Neural progenitor cell (in vitro differentiated cells): Measurements from ENCODE around the gene RNF40. TPM values are rescaled to one million over a fixed set of nuclear protein-coding genes. Genes with fewer than 3 reads are reported as not detected.
A peak's percentile ranks its signal among the peaks of the same experiment; 100 is the strongest.

Source experiments
- DNase-seq: peaks from one replicate; pipeline ENCODE4 v3.0.0-alpha.2; 2016; ENCODE audit warnings: low spot score
- H2AFZ ChIP-seq: fragments of 200-600 bp; sonication (generic); replicated peaks from 2 replicates; pipeline ENCODE4 v1.6.1; 2016; ENCODE audit warnings: antibody characterized with exemption
- H3F3A ChIP-seq: fragments of 200-600 bp; sonication (generic); 2 replicates; pipeline ENCODE4 v1.6.1; 2016; ENCODE audit warnings: antibody characterized with exemption, low read depth
- H3K27ac ChIP-seq: fragments of 200-600 bp; sonication (generic); 2 replicates; pipeline ENCODE4 v1.5.1; 2016; ENCODE audit warnings: mild to moderate bottlenecking
- H3K27me3 ChIP-seq: fragments of 200-600 bp; sonication (generic); 2 replicates; pipeline ENCODE4 v1.6.1; 2016; ENCODE audit warnings: mild to moderate bottlenecking, moderate library complexity
- H3K36me3 ChIP-seq: fragments of 200-600 bp; sonication (generic); 2 replicates; pipeline ENCODE4 v1.5.1; 2016
- H3K4me1 ChIP-seq: fragments of 200-600 bp; sonication (generic); 2 replicates; pipeline ENCODE4 v1.6.1; 2016; ENCODE audit warnings: mixed run types
- H3K4me2 ChIP-seq: fragments of 200-600 bp; sonication (generic); 2 replicates; pipeline ENCODE4 v1.6.1; 2016
- H3K4me3 ChIP-seq: fragments of 200-600 bp; sonication (generic); 2 replicates; pipeline ENCODE4 v1.5.1; 2016
- H3K79me2 ChIP-seq: fragments of 200-600 bp; sonication (generic); 2 replicates; pipeline ENCODE4 v1.6.1; 2016; ENCODE audit warnings: low read depth
- H3K9ac ChIP-seq: fragments of 200-600 bp; sonication (generic); 2 replicates; pipeline ENCODE4 v1.6.1; 2016
- H3K9me3 ChIP-seq: fragments of 200-600 bp; sonication (generic); 2 replicates; pipeline ENCODE4 v1.5.1; 2016; ENCODE audit warnings: low read depth
- H4K20me1 ChIP-seq: fragments of 200-600 bp; sonication (generic); 2 replicates; pipeline ENCODE4 v1.6.1; 2016; ENCODE audit warnings: low read depth
- H3K27ac Mint-ChIP-seq: 3 replicates; pipeline ENCODE4 v1.8.0; 2021; ENCODE audit warnings: mixed read lengths
- H3K27me3 Mint-ChIP-seq: 2 replicates; pipeline ENCODE4 v1.8.0; 2022; ENCODE audit warnings: low read depth, mild to moderate bottlenecking, inconsistent platforms, moderate library complexity, mixed read lengths; ENCODE audit not compliant: insufficient read depth
- H3K36me3 Mint-ChIP-seq: 3 replicates; pipeline ENCODE4 v1.8.0; 2021; ENCODE audit warnings: mixed read lengths
- H3K4me1 Mint-ChIP-seq: 3 replicates; pipeline ENCODE4 v1.8.0; 2021; ENCODE audit warnings: mixed read lengths
- H3K4me3 Mint-ChIP-seq: 3 replicates; pipeline ENCODE4 v1.8.0; 2021; ENCODE audit warnings: mild to moderate bottlenecking, moderate library complexity, mixed read lengths
- H3K9me3 Mint-ChIP-seq: 3 replicates; pipeline ENCODE4 v1.8.0; 2020; ENCODE audit warnings: mixed read lengths
- CTCF ChIP-seq: fragments of 200-600 bp; sonication (generic); IDR thresholded peaks from 2 replicates; pipeline ENCODE4 v1.5.1; 2017; ENCODE audit warnings: antibody characterized with exemption, mild to moderate bottlenecking
- EZH2 ChIP-seq: fragments of 200-600 bp; sonication (generic); IDR thresholded peaks from 2 replicates; pipeline ENCODE4 v1.6.1; 2017; ENCODE audit warnings: antibody characterized with exemption, mild to moderate bottlenecking, moderate library complexity
- EZH2phosphoT487 ChIP-seq: fragments of 200-600 bp; sonication (generic); IDR thresholded peaks from 2 replicates; pipeline ENCODE4 v1.6.1; 2017; ENCODE audit warnings: antibody characterized with exemption
- total RNA-seq: library from RNA; depleted of rRNA; stranded (reverse); fragments of >200 nt; gene quantifications from 2 replicates; pipeline ENCODE4 v1.2.3, GENCODE V29; 2015; ENCODE audit warnings: low replicate concordance

RNF40 gene
- total RNA-seq, 1 donor from 2014 or later: 45.6 TPM

GRCh38 chr16:30778549-30779244 is 16.6 kb downstream of the RNF40 start:
- Histone ChIP-seq H3K4me2 (no peak overlapping the region), H2AFZ (no peak overlapping the region), H3F3A (peaks cover 56% of the 10 kb centered on the region), H3K27me3 (no peaks in the 10 kb centered on the region), H3K27ac (peak overlapping the region; percentile 46), H3K4me3 (no peak overlapping the region), H3K79me2 (peaks cover 9% of the 10 kb centered on the region), H3K36me3 (no peaks in the 10 kb centered on the region), H3K9ac (peak overlapping the region; percentile 42), H3K9me3 (no peaks in the 10 kb centered on the region), H3K4me1 (peaks cover 11% of the 10 kb centered on the region), H4K20me1 (peaks cover 50% of the 10 kb centered on the region)
- H3K27ac Mint-ChIP-seq: peak overlapping the region; percentile 64
- DNase-seq: peak; percentile 52
- no peaks in the 10 kb centered on the region for H3K9me3 Mint-ChIP-seq
- no peak for TF ChIP-seq EZH2
- no peak for TF ChIP-seq EZH2phosphoT487
- no peak for TF ChIP-seq CTCF
- H3K36me3 Mint-ChIP-seq: peaks cover 13% of the 10 kb centered on the region
- peak overlapping the region; percentile 60 for H3K4me3 Mint-ChIP-seq
- H3K27me3 Mint-ChIP-seq: peaks cover 16% of the 10 kb centered on the region
- H3K4me1 Mint-ChIP-seq: peaks cover 26% of the 10 kb centered on the region

GRCh38 chr16:30779596-30779995 is 17.5 kb downstream of the RNF40 start:
- Histone ChIP-seq H4K20me1 (peaks cover 44% of the 10 kb centered on the region), H3K4me3 (no peak overlapping the region), H3K27me3 (no peaks in the 10 kb centered on the region), H3K36me3 (no peaks in the 10 kb centered on the region), H3K4me2 (no peak overlapping the region), H3K79me2 (peaks cover 13% of the 10 kb centered on the region), H3F3A (peaks cover 49% of the 10 kb centered on the region), H2AFZ (no peak overlapping the region), H3K4me1 (peaks cover 11% of the 10 kb centered on the region), H3K27ac (no peak overlapping the region), H3K9me3 (no peaks in the 10 kb centered on the region), H3K9ac (no peak overlapping the region)
- no peaks in the 10 kb centered on the region for H3K9me3 Mint-ChIP-seq
- no peak overlapping the region for H3K4me3 Mint-ChIP-seq
- peaks cover 16% of the 10 kb centered on the region for H3K27me3 Mint-ChIP-seq
- H3K36me3 Mint-ChIP-seq: peaks cover 13% of the 10 kb centered on the region
- no peak for DNase-seq
- no peak overlapping the region for H3K27ac Mint-ChIP-seq
- H3K4me1 Mint-ChIP-seq: peaks cover 26% of the 10 kb centered on the region
- TF ChIP-seq EZH2 (no peak), CTCF (no peak), EZH2phosphoT487 (no peak)

DNA sequence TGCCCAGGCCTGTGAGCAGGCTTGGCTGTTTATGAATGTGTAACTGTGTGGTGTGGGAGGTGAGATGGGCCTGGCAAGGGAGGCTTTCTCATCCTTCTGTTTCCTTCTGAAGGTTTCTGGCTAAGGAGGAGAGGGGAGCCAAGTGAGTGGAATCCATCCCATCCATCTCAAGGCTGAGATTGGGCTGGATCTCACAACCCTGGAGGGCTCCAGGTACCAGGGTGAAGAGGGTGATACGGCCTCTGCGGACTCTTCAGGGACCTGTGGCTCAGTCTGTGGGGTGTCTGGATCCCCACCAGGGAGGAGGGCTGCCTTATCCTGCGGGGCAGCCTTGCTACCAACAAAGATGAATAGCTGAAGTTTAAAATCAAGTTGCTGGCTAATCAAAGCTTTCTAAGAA is 17.9 kb downstream of the RNF40 start:
- TF ChIP-seq CTCF (no peak), EZH2 (no peak), EZH2phosphoT487 (no peak)
- Histone ChIP-seq H3F3A (peaks cover 44% of the 10 kb centered on the region), H3K36me3 (no peaks in the 10 kb centered on the region), H3K4me2 (no peak overlapping the region), H3K9ac (no peak overlapping the region), H3K9me3 (no peaks in the 10 kb centered on the region), H3K27ac (no peak overlapping the region), H3K27me3 (no peaks in the 10 kb centered on the region), H3K4me1 (peaks cover 11% of the 10 kb centered on the region), H2AFZ (no peak overlapping the region), H3K4me3 (no peak overlapping the region), H3K79me2 (peaks cover 17% of the 10 kb centered on the region), H4K20me1 (peaks cover 44% of the 10 kb centered on the region)
- Mint-ChIP-seq H3K4me1 (peaks cover 22% of the 10 kb centered on the region), H3K27me3 (peaks cover 16% of the 10 kb centered on the region), H3K36me3 (peaks cover 13% of the 10 kb centered on the region), H3K9me3 (no peaks in the 10 kb centered on the region), H3K4me3 (no peak overlapping the region), H3K27ac (no peak overlapping the region)
- DNase-seq: no peak
